ENCODE data around the gene TIMP3.
"Not testable (repeated sequence)": the region's sequence is repeated elsewhere in the genome, so short reads cannot be mapped to it uniquely, and the experiment has no call there.

Gene TIMP3

GRCh38 chr22:32858957-32859356 is 57.5 kb downstream of the TIMP3 start:
- no peak for DNase-seq

- no peak for DNase-seq
Observed at GRCh38 chr22:32859743-32860142, 58.2 kb downstream of the TIMP3 start.

DNA sequence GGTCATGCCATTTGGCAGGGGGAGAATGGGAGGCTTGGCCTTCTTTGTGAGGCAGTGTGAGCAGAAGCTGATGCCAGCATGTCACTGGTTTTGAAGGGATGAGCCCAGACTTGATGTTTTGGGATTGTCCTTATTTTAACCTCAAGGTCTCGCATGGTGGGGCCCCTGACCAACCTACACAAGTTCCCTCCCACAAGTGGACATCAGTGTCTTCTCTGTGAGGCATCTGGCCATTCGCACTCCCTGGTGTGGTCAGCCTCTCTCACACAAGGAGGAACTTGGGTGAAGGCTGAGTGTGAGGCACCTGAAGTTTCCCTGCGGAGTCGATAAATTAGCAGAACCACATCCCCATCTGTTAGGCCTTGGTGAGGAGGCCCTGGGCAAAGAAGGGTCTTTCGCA is 59.8 kb downstream of the TIMP3 start:
- no peak for DNase-seq

DNA sequence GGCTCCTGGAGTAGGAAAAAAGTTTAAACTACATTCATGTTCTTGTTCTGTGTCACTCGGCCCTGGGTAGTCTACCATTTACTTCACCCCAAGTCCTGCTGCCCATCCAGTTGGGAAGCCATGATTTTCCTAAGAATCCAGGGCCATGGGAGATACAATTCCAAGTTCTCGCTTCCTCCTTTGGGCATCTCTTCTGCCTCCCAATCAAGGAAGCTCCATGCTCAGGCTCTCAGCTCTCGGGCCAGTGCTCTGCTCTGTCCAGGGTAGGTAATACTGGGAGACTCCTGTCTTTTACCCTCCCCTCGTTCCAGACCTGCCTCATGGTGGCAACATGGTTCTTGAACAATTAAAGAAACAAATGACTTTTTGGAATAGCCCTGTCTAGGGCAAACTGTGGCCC is 60.6 kb downstream of the TIMP3 start:
- DNase-seq: no peak

DNA sequence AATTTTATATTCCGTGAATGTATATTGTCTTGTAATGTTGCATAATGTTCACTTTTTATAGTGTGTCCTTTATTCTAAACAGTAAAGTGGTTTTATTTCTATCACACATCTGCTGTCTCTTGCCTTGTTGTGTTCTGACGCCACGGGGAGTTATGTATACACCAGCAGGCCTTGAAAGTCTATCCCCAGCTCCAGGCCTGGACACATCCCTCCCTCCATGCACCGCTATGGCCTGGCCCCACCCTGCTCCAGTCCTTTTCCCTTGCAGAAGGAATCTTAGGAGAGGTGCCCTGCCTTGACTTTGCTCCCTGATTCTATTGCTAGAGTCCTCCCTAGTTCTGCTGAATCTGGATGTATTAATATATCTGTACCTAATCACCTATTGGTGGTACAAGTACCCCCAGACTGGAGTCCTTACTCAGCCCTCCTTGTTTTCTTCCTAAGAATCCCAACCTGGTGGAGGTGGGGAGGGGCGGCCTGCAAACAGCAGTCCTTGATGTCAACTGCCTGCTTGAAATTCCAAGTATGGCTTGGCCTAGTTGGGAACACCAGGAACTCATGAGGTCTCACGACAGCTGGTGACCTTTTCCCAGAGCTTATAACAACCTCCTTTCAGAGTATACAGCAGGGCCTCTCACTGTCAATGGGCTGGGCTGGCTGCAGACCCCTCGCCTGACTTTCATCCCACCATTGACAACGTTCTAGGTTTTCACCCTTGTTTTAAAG is 61.6 kb downstream of the TIMP3 start:
- DNase-seq: no peak

- no peak for DNase-seq
Observed at GRCh38 chr22:32864041-32864440, 62.5 kb downstream of the TIMP3 start.

DNA sequence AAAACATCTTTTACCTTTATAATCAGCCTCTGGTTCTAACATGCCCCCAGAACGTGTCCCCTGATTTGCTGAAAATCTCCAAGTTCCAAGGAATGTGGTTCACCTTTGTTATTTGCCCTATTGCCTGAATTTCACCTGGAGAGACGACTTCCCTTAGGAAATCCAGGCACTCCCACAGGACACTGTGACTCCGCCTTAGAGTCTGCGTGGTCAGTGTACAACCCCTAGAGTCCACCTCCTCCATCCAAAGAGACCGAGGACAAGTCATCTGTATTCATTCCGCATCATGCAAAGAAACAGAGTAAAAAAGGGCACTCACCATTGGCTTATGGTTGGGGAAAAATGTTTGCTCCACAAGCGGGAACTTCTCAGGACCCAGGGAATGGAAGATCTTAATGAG is 63.1 kb downstream of the TIMP3 start:
- DNase-seq: no peak

GRCh38 chr22:32866953-32867352 is 65.4 kb downstream of the TIMP3 start:
- DNase-seq: no peak

DNA sequence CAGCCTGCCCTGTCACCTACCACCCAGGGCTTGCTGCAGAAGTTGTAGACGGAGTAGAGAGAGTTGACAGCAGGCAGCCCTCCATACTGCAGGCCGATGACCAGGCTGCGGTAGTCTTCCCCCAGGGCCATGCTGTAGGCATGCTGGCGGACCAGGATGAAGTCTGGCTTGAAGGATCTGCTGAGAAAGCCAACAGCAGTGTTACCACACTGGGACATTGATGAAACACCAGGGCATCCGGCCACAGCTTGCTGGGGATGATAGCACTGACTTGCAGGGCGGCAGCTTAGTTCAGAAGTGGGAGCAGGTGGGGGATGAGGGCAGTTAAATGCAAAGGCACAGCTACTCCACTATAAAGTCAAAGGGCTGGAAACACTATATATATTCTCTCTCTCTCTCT is 67.4 kb downstream of the TIMP3 start:
- no peak for DNase-seq

DNA sequence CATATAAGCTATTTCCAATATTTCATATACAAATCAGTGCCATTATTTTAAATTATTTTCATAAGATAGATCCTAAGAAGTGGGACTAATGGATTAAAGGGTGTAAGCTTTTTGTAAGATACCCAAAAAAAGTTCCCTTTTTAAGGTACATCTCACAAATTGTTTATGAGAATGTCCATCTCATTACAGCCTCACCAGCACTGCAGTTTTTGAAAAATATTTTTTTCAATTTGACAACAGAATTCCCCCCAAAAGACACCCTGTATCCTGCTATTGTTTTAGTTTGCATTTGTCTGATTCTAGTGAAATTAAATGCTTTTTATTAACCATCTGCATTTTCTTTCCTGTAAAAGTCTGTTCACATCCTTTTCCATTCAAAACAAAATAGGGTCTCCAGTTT is 69.0 kb downstream of the TIMP3 start:
- no peak for DNase-seq

DNA sequence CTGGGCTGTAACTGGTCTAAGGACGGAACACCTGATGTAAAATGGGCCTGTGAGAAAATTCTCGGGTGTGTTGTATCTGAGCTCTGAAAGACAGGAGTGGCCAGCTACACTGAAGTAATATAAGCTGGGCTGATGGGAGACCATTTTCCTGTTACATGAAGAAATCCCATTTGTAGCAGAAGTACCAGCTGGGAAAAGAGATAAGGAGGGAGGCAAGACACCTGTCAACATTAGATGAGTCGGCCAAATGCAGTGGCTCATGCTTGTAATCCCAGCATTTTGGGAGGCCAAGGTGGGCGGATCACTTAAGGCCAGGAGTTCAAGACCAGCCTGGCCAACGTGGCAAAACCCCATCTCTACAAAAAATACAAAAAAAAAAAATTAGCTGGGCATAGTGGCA is 72.1 kb downstream of the TIMP3 start:
- DNase-seq: not testable (repeated sequence)

DNA sequence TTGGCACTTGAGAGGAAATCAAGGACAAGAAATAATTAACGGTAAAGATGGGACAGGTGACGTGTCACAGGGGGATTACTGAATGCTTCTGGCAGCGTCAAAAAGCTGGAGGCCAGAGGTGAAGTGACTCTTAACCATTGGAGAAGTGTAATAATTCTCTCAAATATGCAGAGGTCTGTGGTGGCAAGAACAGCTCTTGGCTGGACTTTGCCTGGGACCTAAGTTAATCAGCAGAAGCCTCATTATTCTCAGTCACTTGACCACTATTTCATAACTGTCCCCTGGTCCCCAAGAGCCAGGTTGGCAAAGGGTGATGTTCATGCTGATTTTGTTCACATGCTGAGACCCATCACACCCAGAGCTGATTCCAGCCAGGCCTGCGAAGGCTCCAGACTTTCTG is 72.9 kb downstream of the TIMP3 start:
- no peak for DNase-seq

- DNase-seq: no peak
Observed at GRCh38 chr22:32874976-32875375, 73.5 kb downstream of the TIMP3 start.

- DNase-seq: no peak
Observed at GRCh38 chr22:32876516-32876915, 75.0 kb downstream of the TIMP3 start.

DNA sequence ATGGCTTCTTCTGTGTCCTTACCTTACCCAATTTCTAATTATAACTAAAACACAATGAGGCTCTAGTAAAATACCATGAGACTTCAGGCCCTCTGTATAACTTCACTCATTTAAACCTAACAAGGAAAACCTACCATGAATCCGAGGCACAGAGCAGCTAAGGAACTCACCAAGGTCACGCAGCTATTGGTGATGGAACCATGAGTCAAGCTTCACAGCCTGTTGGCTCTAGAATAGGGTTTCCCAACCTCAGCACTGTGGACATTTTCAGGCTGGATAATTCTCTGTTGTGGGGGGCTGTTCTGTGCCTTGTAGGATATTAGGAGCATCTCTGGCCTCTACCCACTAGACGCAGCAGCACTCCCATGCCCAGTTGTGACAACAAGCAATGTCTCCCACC is 75.7 kb downstream of the TIMP3 start:
- no peak for DNase-seq

DNA sequence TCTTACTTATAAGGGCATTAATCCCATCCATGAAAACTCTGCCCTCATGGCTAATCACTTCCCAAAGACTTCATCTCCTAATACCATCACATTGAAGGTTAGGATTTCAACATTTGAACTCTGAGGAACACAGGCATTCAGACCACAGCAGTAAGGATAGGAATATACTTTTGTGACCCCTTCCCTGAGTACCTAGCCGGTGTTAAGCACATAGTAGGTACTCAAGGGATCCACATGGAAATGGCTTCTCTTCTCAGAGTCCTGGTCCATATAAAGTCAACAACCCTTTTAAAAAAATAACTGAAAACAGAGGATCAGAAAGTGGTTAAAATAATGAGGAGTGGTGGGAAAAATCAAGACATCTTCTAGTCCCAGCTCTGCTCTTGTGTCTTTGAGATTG is 78.0 kb downstream of the TIMP3 start:
- DNase-seq: no peak

DNA sequence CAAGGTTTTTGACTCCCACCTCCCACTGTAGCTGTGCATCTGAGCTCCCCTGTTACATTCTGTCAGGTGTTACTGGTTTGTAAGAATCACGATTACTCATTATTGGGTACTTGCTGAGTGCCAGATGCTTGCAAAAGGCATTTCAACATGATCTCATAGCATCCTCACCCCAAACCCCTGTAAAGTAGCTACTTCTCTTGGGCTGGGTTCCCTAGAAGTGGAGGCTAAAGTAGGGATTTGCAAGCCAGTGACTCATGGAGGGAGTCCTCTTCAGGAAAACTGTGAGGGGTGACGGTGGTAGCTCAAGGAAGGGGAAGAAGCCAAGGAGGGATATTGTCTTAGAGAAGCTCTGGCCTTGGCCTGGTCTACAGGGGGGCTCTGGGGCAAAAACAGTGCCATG is 78.6 kb downstream of the TIMP3 start:
- no peak for DNase-seq

DNA sequence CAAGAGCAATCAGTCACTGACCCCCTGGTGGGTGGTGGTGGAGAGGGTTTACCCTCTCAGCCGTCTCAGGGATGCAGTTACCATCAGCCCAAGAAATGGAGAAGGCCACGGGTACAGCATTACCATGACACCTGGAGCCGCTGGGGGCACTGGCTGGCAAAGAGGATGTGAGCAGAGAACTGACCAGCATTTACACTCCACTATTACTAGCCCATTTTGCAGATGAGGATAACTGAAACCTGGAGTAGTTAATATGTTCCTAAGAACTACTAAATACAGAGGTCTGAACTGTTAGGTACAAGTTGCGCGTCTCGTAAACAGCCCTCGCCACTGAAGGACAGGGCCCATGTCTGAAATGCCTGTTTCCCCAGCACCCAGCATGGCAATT is 79.0 kb downstream of the TIMP3 start:
- DNase-seq: no peak

DNA sequence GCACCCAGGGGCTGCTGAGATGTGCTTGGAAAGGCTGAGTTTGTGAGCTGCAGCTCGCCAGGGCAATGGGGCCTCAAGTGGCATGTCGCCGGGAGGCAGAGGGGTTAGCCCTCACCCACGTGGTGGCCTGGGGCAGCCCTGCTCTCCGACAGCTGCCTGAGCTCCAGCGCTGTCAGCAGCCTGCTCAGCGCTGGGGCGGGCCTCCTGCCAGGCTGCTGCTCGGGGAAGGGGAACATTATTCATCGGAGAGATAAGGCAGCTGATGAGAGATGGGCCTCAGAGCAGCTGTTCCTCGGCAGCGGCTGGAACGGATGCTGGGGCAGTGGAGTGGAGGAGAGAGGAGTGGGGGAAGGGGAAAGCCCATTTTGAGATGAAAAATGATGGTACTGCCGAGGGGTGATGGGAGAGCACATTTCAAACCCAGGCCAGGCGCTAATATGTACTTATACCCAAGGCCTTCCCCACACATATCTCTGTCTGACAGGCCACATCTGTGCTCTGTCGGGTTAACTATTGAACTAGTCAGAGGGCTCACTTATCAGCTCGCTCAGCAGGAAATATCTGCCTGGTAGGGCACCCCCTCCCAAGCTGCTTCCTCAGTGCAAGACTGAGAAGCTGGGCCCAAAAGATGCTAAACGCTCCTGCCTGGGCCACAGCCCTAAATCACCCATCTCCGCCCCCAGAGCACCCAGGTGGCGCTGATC is 79.5 kb downstream of the TIMP3 start:
- DNase-seq: peak; percentile 85

DNA sequence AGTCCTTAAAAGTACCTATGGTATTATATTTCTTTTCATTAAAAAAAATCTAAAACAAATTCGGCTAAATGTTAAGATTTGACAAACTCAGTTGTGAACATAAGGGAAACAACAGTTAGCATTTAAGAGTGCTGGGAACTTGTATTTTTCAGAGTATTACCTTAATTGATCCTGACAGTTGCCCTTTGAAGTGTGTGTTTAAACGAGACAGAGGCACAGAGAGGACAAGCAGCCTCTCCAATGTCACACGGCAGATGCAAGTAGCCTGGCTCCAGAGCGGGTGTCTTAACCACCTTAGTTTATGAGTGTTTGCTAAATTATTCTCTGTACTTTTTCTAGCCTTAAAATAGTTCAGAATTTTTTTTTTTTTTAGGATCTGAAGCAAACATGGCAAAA is 80.9 kb downstream of the TIMP3 start:
- no peak for DNase-seq

- no peak for DNase-seq
Observed at GRCh38 chr22:32882774-32883530, 81.4 kb downstream of the TIMP3 start.

DNA sequence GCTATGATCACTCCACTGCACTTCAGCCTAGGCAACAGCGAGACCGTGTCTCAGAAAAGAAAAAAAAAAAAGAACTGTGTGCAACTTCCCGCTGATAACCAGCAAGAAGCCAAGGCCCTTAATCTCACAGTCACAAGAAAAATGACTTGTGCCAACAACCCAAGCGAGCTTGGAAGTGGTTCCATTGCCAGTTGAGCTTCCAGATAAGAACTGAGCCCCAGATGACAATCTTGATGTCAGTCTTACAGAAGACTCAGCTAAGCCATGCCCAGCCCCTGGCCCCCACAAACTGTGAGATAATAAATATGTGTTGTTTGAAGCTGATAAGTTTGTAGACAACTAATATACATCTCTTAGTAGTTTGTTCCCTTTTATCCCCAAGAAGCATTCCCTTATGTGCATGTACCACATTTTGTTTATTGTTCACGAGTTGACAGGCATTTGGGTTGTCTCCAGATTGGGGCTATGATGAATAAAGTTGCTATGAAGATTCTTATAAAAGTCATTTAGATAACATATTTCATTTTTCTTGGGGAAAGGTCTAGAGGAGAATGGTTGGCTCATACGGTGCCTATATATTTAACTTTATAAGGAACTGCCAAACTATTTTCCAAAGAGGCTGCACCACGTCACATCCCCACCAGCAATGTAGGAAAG is 85.9 kb downstream of the TIMP3 start:
- DNase-seq: no peak

- DNase-seq: no peak
Observed at GRCh38 chr22:32888976-32889375, 87.5 kb downstream of the TIMP3 start.

- DNase-seq: no peak
Observed at GRCh38 chr22:32896891-32897290, 95.4 kb downstream of the TIMP3 start.

Measured in NCI-H1694 (cell line).